DND-41 (cell line): ENCODE data around the gene LAD1.

ENCODE experiments used
- ATAC-seq: fragments of 200-7000 bp; cut with Tn5 transposase; 3 replicates; pipeline ENCODE4 v1.9.1; 2021; ENCODE audit warnings: low read depth; ENCODE audit not compliant: insufficient read depth
- DNase-seq: peaks from one replicate; pipeline ENCODE4 v3.0.0-alpha.2; 2020
- H2AFZ ChIP-seq: 2 replicates; pipeline ENCODE4 v1.6.0; 2012; ENCODE audit warnings: low read depth, low read length
- H3K27ac ChIP-seq: 2 replicates; pipeline ENCODE4 v1.5.1; 2012; ENCODE audit warnings: low read length, inconsistent platforms
- H3K27me3 ChIP-seq: fragments of 200-600 bp; sonication (generic); 2 replicates; pipeline ENCODE4 v1.6.0; 2012; ENCODE audit warnings: low read length, mild to moderate bottlenecking, inconsistent platforms; ENCODE audit not compliant: insufficient read depth, poor library complexity
- H3K36me3 ChIP-seq: 2 replicates; pipeline ENCODE4 v1.5.1; 2012; ENCODE audit warnings: low read length, inconsistent platforms; ENCODE audit not compliant: insufficient read depth
- H3K4me1 ChIP-seq: 2 replicates; pipeline ENCODE4 v1.5.1; 2012; ENCODE audit warnings: mild to moderate bottlenecking, low read length; ENCODE audit not compliant: insufficient read depth
- H3K4me2 ChIP-seq: 2 replicates; pipeline ENCODE4 v1.6.0; 2012; ENCODE audit warnings: mild to moderate bottlenecking, moderate library complexity, low read length, inconsistent platforms; ENCODE audit not compliant: insufficient read depth
- H3K4me3 ChIP-seq, 2 experiments: fragments of 200-600 bp in 1 of 2; shearing (Covaris generic) in 1 of 2; 2 replicates each; pipeline ENCODE4 v1.5.1; 2012 to 2016; ENCODE audit warnings: inconsistent platforms in 2 of 2, low read length in 2 of 2, mild to moderate bottlenecking in 2 of 2, low read depth in 1 of 2, moderate library complexity in 1 of 2
- H3K79me2 ChIP-seq: 2 replicates; pipeline ENCODE4 v1.6.0; 2012; ENCODE audit warnings: low read length, inconsistent platforms; ENCODE audit not compliant: insufficient read depth
- H3K9ac ChIP-seq: 2 replicates; pipeline ENCODE4 v1.6.0; 2012; ENCODE audit warnings: low read depth, mild to moderate bottlenecking, inconsistent platforms, low read length, moderate library complexity
- H3K9me3 ChIP-seq: 2 replicates; pipeline ENCODE4 v1.5.1; 2012; ENCODE audit warnings: low read length, moderate library complexity, mild to moderate bottlenecking, inconsistent platforms; ENCODE audit not compliant: insufficient read depth, severe bottlenecking
- H4K20me1 ChIP-seq: 2 replicates; pipeline ENCODE4 v1.6.0; 2012; ENCODE audit warnings: low read length; ENCODE audit not compliant: insufficient read depth
- EZH2 ChIP-seq: IDR thresholded peaks from 3 replicates; pipeline ENCODE4 v1.6.1; 2012; ENCODE audit warnings: borderline replicate concordance, low read depth, mild to moderate bottlenecking, moderate library complexity, low read length, inconsistent platforms; ENCODE audit not compliant: severe bottlenecking
- TF ChIP-seq, protein P1 (sequence below): IDR thresholded peaks from 2 replicates; pipeline ENCODE4 v1.5.1; 2012; ENCODE audit warnings: borderline replicate concordance, low read length, moderate library complexity, mild to moderate bottlenecking; ENCODE audit not compliant: poor library complexity, severe bottlenecking; ENCODE audit errors: extremely low read depth

Gene LAD1

DNA sequence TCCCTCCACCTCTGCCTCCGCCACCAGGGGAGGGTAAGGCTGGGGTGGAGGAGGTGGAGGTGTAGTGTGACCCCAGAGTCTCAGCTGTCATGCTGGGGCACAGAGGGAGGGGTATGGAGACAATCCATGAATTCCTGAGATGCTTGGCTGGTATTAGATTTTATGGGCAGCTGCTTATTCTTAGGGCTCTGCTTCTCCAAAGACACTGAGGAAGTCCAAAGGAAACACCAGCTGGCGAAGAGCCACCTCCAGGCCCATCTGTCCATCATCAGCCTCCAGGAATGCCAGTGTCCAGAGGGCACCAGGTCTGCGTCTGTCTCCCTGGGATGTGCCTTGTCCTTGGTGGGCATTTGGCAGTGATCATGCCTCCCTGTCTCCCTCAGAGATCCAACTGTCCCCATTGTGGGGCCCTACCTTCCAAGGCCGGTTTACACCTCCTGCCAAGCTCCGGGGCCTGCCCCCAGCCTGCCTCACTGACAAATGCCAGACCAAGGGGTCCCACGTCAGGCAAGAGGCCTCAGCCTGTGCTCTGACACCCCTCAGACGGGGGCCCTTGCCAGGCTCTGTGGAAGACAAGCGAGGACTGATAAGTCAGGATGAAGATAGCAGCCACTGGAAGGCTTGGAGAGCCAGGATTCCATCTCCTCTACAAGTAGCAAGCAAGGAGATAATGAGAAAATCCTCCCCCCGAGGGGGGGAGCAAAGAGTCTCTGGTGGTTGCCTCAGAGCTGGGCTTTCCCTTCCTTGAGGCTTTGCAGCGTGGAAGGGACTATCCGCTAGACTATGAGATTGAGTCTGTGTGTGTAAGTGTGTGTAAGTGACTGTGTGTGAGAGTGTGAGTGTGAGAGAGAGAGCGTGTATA is 20.9 kb upstream of the LAD1 start:
- ATAC-seq, result no peak

DNA sequence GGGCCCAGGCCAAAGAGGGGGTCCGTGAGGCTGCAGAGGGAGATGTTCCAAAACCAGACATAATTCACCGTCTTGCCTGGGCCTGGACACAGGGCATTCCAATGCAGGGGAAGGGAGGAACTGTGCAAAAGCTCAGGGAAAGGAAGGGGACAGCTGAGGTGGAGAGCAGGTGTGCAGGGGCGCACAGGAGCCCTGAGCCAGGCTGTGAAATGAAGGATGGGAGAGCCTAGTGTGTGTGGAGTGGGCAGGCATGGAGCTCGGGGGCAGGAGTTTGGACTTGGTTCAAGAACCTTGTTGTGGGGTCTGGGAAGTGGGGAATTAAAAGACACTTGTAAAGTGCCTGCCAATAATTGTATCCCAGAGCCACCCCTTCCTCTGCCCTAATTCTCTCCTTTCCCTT is 20.1 kb upstream of the LAD1 start:
- no peak overlapping the region for H3K27ac ChIP-seq
- ATAC-seq (no peak), DNase-seq (no peak)
- H3K4me2 ChIP-seq, result no peak overlapping the region
- H3K36me3 ChIP-seq, result no peaks in the 10 kb centered on the region
- no peaks in the 10 kb centered on the region for H3K9me3 ChIP-seq
- peaks cover 34% of the 10 kb centered on the region for H3K27me3 ChIP-seq
- no peak overlapping the region for H3K4me3 ChIP-seq
- no peak overlapping the region for H2AFZ ChIP-seq
- H3K79me2 ChIP-seq, result no peaks in the 10 kb centered on the region
- TF ChIP-seq EZH2, result no peak
- TF ChIP-seq, protein P1, sequence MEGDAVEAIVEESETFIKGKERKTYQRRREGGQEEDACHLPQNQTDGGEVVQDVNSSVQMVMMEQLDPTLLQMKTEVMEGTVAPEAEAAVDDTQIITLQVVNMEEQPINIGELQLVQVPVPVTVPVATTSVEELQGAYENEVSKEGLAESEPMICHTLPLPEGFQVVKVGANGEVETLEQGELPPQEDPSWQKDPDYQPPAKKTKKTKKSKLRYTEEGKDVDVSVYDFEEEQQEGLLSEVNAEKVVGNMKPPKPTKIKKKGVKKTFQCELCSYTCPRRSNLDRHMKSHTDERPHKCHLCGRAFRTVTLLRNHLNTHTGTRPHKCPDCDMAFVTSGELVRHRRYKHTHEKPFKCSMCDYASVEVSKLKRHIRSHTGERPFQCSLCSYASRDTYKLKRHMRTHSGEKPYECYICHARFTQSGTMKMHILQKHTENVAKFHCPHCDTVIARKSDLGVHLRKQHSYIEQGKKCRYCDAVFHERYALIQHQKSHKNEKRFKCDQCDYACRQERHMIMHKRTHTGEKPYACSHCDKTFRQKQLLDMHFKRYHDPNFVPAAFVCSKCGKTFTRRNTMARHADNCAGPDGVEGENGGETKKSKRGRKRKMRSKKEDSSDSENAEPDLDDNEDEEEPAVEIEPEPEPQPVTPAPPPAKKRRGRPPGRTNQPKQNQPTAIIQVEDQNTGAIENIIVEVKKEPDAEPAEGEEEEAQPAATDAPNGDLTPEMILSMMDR, result no peak
- 0 out of 2 replicates have a peak, but pooled peaks cover 6% of the 10 kb centered on the region for H4K20me1 ChIP-seq
- no peaks in the 10 kb centered on the region for H3K4me1 ChIP-seq
- H3K9ac ChIP-seq, result no peak overlapping the region

More for the DNA sequence above, 20.9 kb upstream of the LAD1 start:
- DNase-seq, result no peak
- Histone ChIP-seq H3K4me3 (no peak overlapping the region), H2AFZ (no peak overlapping the region), H3K9me3 (no peaks in the 10 kb centered on the region), H3K36me3 (no peaks in the 10 kb centered on the region), H3K27me3 (peaks cover 34% of the 10 kb centered on the region), H4K20me1 (0 out of 2 replicates have a peak, but pooled peaks cover 6% of the 10 kb centered on the region), H3K27ac (no peak overlapping the region), H3K4me2 (no peak overlapping the region), H3K4me1 (no peaks in the 10 kb centered on the region), H3K79me2 (no peaks in the 10 kb centered on the region), H3K9ac (no peak overlapping the region)
- TF ChIP-seq, protein P1, result no peak
- TF ChIP-seq EZH2, result no peak

DNA sequence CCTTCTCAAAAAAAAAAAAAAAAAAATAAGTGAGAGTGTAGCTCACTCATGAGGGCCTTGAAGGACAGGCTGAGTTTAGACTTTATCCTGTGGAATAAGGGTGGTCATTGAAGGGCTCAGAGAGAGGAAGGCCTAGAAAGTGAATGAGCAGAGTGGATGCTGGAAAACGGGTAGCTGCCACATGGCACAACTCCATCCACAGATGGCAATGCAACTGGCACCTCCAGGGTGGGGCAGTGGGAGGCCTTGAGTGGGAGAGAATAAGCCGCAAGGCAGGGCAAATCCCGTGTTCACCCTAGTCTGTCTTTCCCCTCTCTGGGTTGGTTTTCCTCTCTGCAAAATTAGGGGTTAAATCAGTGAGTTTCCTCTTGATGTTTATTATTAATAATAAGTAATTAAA is 19.3 kb upstream of the LAD1 start:
- H3K4me2 ChIP-seq, result no peak overlapping the region
- DNase-seq (no peak), ATAC-seq (no peak)
- no peak overlapping the region for H3K4me3 ChIP-seq
- H4K20me1 ChIP-seq, result 0 out of 2 replicates have a peak, but pooled peaks cover 6% of the 10 kb centered on the region
- H3K36me3 ChIP-seq, result no peaks in the 10 kb centered on the region
- no peak overlapping the region for H2AFZ ChIP-seq
- no peaks in the 10 kb centered on the region for H3K9me3 ChIP-seq
- no peak for TF ChIP-seq EZH2
- TF ChIP-seq, protein P1, result no peak
- H3K9ac ChIP-seq, result no peak overlapping the region
- H3K27me3 ChIP-seq, result peaks cover 34% of the 10 kb centered on the region
- H3K4me1 ChIP-seq, result no peaks in the 10 kb centered on the region
- no peak overlapping the region for H3K27ac ChIP-seq
- H3K79me2 ChIP-seq, result no peaks in the 10 kb centered on the region
